ENCODE data around the gene SYNDIG1.

Gene SYNDIG1

GRCh38 chr20:24672886-24673677 lies 203.7 kb downstream of the SYNDIG1 start:
- no peak for TF ChIP-seq POLR2A (IDR thresholded peaks at IDR 0.05; ENCODE audit: low read length)
- TF ChIP-seq GATA1 (IDR thresholded peaks at IDR 0.05; ENCODE audit: low read depth, low read length), result no peak
- DNase-seq, result no peak

DNA sequence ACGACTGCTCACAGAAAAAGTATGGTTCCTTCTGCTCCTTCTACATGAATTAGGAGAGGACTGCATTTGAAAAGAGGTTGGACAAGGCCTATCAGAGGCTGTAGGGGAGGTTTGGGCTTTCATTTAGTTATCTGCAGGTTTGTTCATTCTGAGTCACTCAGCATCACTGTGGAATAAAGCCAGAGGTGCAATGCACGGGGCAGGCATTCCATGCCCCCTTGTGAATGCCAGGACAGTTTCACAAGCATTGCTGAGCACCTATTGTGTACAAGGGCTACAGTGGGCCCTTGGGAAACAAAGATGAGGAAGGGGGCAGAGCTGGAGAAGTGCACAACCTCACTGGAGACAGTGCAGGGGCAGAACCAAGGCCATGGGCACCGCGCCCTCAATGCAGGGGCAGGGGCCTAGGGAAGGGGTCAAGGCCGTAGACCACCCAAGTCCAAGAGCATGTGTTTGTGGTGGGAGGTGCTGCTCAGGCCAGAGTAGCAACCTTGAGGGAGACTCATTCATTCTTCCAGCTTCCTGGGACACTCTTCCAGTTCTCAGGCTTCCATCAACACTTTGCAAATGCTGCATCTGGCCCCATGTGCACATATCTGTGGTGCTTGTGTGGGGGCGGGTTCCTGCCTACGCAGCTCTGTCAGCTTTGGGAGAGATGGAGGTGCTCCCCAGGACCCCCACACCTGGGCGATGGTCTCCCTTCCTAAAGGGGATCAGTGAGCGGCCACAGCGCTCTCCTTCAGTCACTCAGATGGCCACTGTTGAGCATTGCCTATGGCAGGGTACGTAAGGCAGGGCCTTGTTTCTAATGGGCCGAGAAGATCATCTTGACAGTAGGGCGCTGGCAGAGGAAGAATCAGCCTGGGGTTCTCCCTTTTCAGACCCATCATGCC lies 204.5 kb downstream of the SYNDIG1 start:
- TF ChIP-seq POLR2A (IDR thresholded peaks at IDR 0.05; ENCODE audit: low read length) (no peak), GATA1 (IDR thresholded peaks at IDR 0.05; ENCODE audit: low read depth, low read length) (no peak)
- DNase-seq, result no peak

DNA sequence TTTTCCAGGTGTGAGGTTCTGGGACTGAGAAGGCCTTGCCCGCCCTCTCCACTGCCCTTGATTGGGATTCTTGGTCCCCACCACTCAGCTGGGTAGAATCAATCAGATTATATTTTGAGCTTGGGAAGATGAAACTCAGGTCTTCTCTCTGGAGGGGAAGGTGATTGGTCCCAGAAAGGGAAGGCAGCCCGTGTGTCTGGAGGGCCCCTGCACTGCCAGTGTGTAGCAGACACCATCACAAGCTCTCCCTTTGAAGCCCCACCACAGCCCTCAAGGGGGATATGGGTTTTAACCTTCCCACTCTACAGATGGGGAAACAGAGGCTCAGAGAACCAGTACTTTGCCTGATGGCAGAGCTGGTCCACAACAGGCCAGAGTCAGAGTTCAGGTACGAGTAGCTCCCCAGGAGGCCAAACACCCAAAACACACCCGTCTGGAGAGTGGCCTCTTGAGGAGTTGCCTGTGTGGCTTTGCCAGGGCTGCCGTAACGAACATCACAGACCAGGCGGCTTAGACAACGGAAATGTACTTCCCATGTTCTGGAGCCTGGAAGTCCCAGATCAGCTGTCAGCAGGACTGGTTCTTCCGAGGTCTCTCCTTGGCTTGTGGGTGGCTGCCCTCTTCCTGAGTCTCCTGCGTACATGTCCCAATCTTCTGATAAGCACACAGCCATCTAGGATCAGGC lies 205.6 kb downstream of the SYNDIG1 start:
- TF ChIP-seq POLR2A (IDR thresholded peaks at IDR 0.05; ENCODE audit: low read length), result no peak
- no peak for TF ChIP-seq GATA1 (IDR thresholded peaks at IDR 0.05; ENCODE audit: low read depth, low read length)
- no peak for DNase-seq

GRCh38 chr20:24675651-24676352 lies 206.4 kb downstream of the SYNDIG1 start:
- no peak for DNase-seq
- TF ChIP-seq POLR2A (IDR thresholded peaks at IDR 0.05; ENCODE audit: low read length) (no peak), GATA1 (IDR thresholded peaks at IDR 0.05; ENCODE audit: low read depth, low read length) (no peak)

DNA sequence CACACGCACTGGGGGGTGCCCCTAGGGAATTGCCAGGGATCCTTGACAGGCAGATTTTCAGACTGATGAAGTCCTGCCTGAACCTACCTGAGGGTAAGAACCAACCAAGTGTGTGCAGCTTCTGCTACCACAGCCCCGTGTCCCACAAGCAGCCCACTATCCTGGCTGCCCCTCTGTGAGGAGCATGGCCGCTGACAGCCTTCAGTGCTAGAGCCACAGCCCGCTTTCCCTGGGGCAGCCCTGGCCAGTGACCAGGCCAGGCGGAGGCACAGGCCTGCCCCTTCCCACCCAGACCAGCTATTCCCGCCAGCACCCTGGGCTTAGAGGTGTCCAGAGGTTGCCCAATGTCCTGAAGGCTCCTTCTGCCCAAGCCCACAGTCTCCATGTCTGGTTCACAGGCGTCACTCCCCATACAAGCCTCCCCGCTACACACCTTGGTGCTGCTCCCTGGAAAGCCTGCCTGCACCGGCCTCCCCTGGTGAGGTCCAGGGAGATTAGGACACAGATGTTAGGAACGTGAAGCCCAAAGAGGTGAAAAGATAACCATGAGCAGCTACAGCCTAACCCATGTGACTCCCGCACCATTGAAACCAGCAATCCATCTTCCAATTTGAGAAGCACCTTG lies 207.0 kb downstream of the SYNDIG1 start:
- TF ChIP-seq POLR2A (IDR thresholded peaks at IDR 0.05; ENCODE audit: low read length) (no peak), GATA1 (IDR thresholded peaks at IDR 0.05; ENCODE audit: low read depth, low read length) (no peak)
- no peak for DNase-seq

DNA sequence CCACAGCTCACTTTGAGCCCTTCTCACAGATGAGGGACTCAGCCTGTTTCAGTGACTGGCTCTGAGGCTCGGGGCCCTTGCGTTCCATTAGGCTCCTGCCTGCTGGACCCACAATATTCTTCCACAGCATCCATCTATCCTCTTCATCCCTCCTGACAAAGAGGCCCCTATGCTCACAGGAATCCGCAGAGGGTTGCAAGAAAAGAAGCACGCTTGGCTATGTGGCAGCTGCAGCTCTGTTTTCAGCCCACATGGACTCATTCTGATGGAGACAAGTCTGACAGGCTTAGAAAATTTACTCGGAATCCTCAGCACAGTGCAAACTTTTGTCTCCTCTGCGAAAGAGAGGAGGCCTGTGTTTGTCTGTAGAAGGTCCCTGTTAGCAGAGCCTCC lies 207.5 kb downstream of the SYNDIG1 start:
- no peak for TF ChIP-seq GATA1 (IDR thresholded peaks at IDR 0.05; ENCODE audit: low read depth, low read length)
- TF ChIP-seq POLR2A (IDR thresholded peaks at IDR 0.05; ENCODE audit: low read length), result no peak
- DNase-seq, result no peak

GRCh38 chr20:24677626-24678315 lies 208.3 kb downstream of the SYNDIG1 start:
- DNase-seq, result no peak
- TF ChIP-seq GATA1 (IDR thresholded peaks at IDR 0.05; ENCODE audit: low read depth, low read length), result no peak
- TF ChIP-seq POLR2A (IDR thresholded peaks at IDR 0.05; ENCODE audit: low read length), result no peak

DNA sequence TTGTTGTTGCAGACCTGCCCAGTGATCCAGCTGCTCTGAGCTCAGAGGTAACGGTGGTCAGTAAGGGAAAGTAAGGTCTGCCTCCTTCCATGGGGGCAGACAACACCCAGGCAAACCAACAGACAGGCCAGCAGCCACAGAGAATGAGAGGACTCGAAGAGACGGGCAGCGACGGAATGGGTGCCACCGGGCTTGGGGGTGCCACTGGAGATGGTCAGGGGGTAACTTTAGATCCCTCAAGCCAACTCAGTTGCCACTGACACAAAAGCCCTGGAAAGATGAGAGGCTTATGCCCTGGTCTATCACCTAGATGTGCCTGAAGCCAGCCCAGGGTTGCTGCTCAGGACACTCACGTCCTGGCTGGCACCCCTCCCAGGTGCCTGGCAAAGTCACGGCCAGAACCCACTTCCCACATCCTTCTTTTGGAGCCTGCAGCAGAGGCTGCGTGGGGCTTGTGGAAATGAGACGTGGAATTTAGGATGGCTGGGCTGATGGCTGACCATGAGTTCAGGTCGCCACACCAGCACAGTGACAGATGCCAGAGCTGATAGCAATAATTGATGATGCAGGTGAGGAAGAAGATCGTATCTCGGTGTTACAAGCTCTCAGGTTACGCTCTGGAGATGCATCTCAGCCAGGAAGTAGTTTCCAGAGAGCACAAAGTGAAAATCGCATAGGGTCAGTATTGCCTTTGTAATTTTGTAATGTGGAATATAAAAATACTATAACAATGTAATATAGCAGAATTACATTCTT lies 209.1 kb downstream of the SYNDIG1 start:
- DNase-seq, result no peak
- no peak for TF ChIP-seq GATA1 (IDR thresholded peaks at IDR 0.05; ENCODE audit: low read depth, low read length)
- TF ChIP-seq POLR2A (IDR thresholded peaks at IDR 0.05; ENCODE audit: low read length), result no peak

DNA sequence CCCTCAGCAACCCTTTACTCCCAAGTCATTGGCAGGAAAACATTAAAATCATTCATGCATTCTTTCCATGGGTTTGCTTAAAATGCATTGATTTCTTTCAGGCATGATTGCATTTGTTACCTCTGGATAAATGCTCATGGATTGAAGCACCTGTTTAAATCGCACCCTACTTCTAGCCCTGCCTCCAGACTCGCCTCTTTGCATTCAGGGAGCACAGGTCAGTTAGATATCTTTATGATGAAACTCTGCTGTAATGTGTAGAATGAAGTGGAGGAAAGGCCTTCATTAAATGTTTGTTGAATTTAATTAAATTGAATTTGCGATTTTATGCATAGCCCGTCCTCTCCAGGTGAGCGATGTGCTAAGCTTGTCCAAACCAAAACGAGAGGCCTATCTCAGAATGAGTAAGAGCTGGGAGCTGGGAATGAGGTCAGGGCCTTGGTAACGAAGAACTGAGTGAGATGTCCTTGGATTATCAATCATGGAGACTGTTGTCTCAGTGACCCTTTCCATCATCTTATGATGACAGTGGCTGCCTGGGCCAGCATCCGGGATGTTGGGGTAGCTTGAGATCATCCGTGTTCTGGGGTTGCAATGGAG lies 210.1 kb downstream of the SYNDIG1 start:
- no peak for DNase-seq
- no peak for TF ChIP-seq GATA1 (IDR thresholded peaks at IDR 0.05; ENCODE audit: low read depth, low read length)
- TF ChIP-seq POLR2A (IDR thresholded peaks at IDR 0.05; ENCODE audit: low read length), result no peak

- DNase-seq, result no peak
These were observed 212.4 kb downstream of the SYNDIG1 start for GRCh38 chr20:24681634-24682495.

More at GRCh38 chr20:24681634-24682495, 212.4 kb downstream of the SYNDIG1 start:
- TF ChIP-seq GATA1 (IDR thresholded peaks at IDR 0.05; ENCODE audit: low read depth, low read length) (no peak), POLR2A (IDR thresholded peaks at IDR 0.05; ENCODE audit: low read length) (no peak)
